HG02798 (cell line): Measurements from ENCODE around the gene SERPINH1.
"Not testable (repeated sequence)": the region's sequence is repeated elsewhere in the genome, so short reads cannot be mapped to it uniquely, and the experiment has no call there.

Experiments
- ATAC-seq: cut with Tn5 transposase; IDR thresholded peaks from one replicate; pipeline ENCODE4 v1.9.1; 2021; ENCODE audit warnings: mild to moderate bottlenecking; ENCODE audit not compliant: unreplicated experiment, poor library complexity

SERPINH1 gene

GRCh38 chr11:75571625-75572024 is 9.6 kb downstream of the SERPINH1 start:
- no peak for ATAC-seq

- ATAC-seq: no peak
Observed at GRCh38 chr11:75572744-75573143, 10.7 kb downstream of the SERPINH1 start.

- ATAC-seq: no peak
Observed at GRCh38 chr11:75574698-75575602, 12.9 kb downstream of the SERPINH1 start.

- ATAC-seq: no peak
Observed at GRCh38 chr11:75576017-75576416, 14.0 kb downstream of the SERPINH1 start.

- peak; percentile 42 for ATAC-seq
Observed at GRCh38 chr11:75576499-75576918, 14.5 kb downstream of the SERPINH1 start.

GRCh38 chr11:75577207-75577606 is 15.2 kb downstream of the SERPINH1 start:
- ATAC-seq: no peak

GRCh38 chr11:75578977-75579376 is 16.9 kb downstream of the SERPINH1 start:
- no peak for ATAC-seq

- no peak for ATAC-seq
Observed at GRCh38 chr11:75579841-75580240, 17.8 kb downstream of the SERPINH1 start.

- ATAC-seq: no peak
Observed at GRCh38 chr11:75582506-75582894, 20.4 kb downstream of the SERPINH1 start.

- no peak for ATAC-seq
Observed at GRCh38 chr11:75582895-75583717, 21.1 kb downstream of the SERPINH1 start.

- ATAC-seq: no peak
Observed at GRCh38 chr11:75583718-75584658, 21.9 kb downstream of the SERPINH1 start.

- ATAC-seq: not testable (repeated sequence)
Observed at GRCh38 chr11:75584659-75585292, 22.7 kb downstream of the SERPINH1 start.

GRCh38 chr11:75585293-75585670 is 23.2 kb downstream of the SERPINH1 start:
- no peak for ATAC-seq

GRCh38 chr11:75586395-75586794 is 24.3 kb downstream of the SERPINH1 start:
- no peak for ATAC-seq

GRCh38 chr11:75588051-75588481 is 26.0 kb downstream of the SERPINH1 start:
- ATAC-seq: no peak

GRCh38 chr11:75589051-75589450 is 27.0 kb downstream of the SERPINH1 start:
- ATAC-seq: no peak

- no peak for ATAC-seq
Observed at GRCh38 chr11:75589933-75590332, 27.9 kb downstream of the SERPINH1 start.

- ATAC-seq: no peak
Observed at GRCh38 chr11:75591371-75591770, 29.3 kb downstream of the SERPINH1 start.

GRCh38 chr11:75591966-75592365 is 29.9 kb downstream of the SERPINH1 start:
- ATAC-seq: no peak

GRCh38 chr11:75592715-75593114 is 30.7 kb downstream of the SERPINH1 start:
- ATAC-seq: no peak
